LNCaP clone FGC (cell line): ENCODE data around the gene HOXC4.
"Not testable (repeated sequence)": the region's sequence is repeated elsewhere in the genome, so short reads cannot be mapped to it uniquely, and the experiment has no call there.

Experiments used
- DNase-seq: peaks from one replicate; pipeline ENCODE4 v3.0.0-alpha.2; 2011; ENCODE audit warnings: low read depth
- H3K4me3 ChIP-seq: 2 replicates; pipeline ENCODE4 v1.5.1; 2011; ENCODE audit warnings: mild to moderate bottlenecking, low read depth, low read length, control low read depth
- CTCF ChIP-seq: IDR thresholded peaks from 2 replicates; pipeline ENCODE4 v1.5.1; 2012; ENCODE audit warnings: mild to moderate bottlenecking; ENCODE audit not compliant: control insufficient read depth, insufficient read depth; ENCODE audit errors: extremely low read depth

Gene HOXC4

GRCh38 chr12:54040648-54041047 lies 13.0 kb upstream of the HOXC4 start:
- no peak overlapping the region for H3K4me3 ChIP-seq
- no peak for DNase-seq
- no peak for TF ChIP-seq CTCF

- H3K4me3 ChIP-seq, result no peak overlapping the region
- TF ChIP-seq CTCF, result no peak
- DNase-seq, result no peak
Measured at GRCh38 chr12:54041097-54041690, 12.4 kb upstream of the HOXC4 start.

GRCh38 chr12:54042033-54042432 lies 11.6 kb upstream of the HOXC4 start:
- not testable (repeated sequence) for DNase-seq, H3K4me3 ChIP-seq

GRCh38 chr12:54042970-54043853 lies 10.4 kb upstream of the HOXC4 start:
- H3K4me3 ChIP-seq, result no peak overlapping the region
- DNase-seq, result no peak
- TF ChIP-seq CTCF, result no peak

- H3K4me3 ChIP-seq, result no peak overlapping the region
- no peak for DNase-seq
- no peak for TF ChIP-seq CTCF
Measured at GRCh38 chr12:54044425-54045103, 9.1 kb upstream of the HOXC4 start.

GRCh38 chr12:54045401-54045800 lies 8.2 kb upstream of the HOXC4 start:
- no peak for TF ChIP-seq CTCF
- H3K4me3 ChIP-seq, result no peak overlapping the region
- DNase-seq, result no peak

- DNase-seq, result no peak
- TF ChIP-seq CTCF, result no peak
- no peak overlapping the region for H3K4me3 ChIP-seq
Measured at GRCh38 chr12:54045868-54046521, 7.6 kb upstream of the HOXC4 start.
